GM12878 (cell line): ENCODE data around the gene EMP1.

Experiments used
- CHD1 ChIP-seq: IDR thresholded peaks from 2 replicates; pipeline ENCODE4 v1.6.1; 2012; ENCODE audit warnings: low read depth, low read length, improper control_type of control experiment
- MEF2B ChIP-seq: fragments of 450-650 bp; IDR thresholded peaks from 2 replicates; pipeline ENCODE4 v1.6.1; 2018; ENCODE audit warnings: mild to moderate bottlenecking, moderate library complexity; ENCODE audit not compliant: partially characterized antibody, poor library complexity, severe bottlenecking
- NR2C2 ChIP-seq: IDR thresholded peaks from 2 replicates; pipeline ENCODE4 v1.6.1; 2011; ENCODE audit warnings: borderline replicate concordance, low read depth; ENCODE audit not compliant: control insufficient read depth, insufficient read length
- POLR2AphosphoS5 ChIP-seq: IDR thresholded peaks from 2 replicates; pipeline ENCODE4 v1.6.1; 2011; ENCODE audit warnings: mild to moderate bottlenecking, low read length, inconsistent platforms
- SIN3A ChIP-seq: IDR thresholded peaks from 2 replicates; pipeline ENCODE4 v1.6.1; 2012; ENCODE audit warnings: low read depth, low read length, improper control_type of control experiment
- SUZ12 ChIP-seq: fragments of 200-600 bp; sonication (generic); IDR thresholded peaks from one replicate; pipeline ENCODE4 v1.6.1; 2018; ENCODE audit warnings: antibody characterized with exemption, mild to moderate bottlenecking; ENCODE audit not compliant: unreplicated experiment
- YY1 ChIP-seq: IDR thresholded peaks from 2 replicates; pipeline ENCODE4 v1.6.1; 2011; ENCODE audit warnings: low read depth, mild to moderate bottlenecking, low read length
- ZZZ3 ChIP-seq: IDR thresholded peaks from 2 replicates; pipeline ENCODE4 v1.6.1; 2011; ENCODE audit warnings: low read depth; ENCODE audit not compliant: control insufficient read depth, insufficient read length
- TF ChIP-seq, protein P1 (sequence below), 3 experiments: IDR thresholded peaks in 2 of 3; conservative IDR thresholded peaks in 1 of 3; 2 replicates each; pipeline ENCODE4 v1.5.1; 2011; ENCODE audit warnings: low read depth in 3 of 3, low read length in 3 of 3, mild to moderate bottlenecking in 3 of 3, control low read depth in 2 of 3, moderate library complexity in 2 of 3, inconsistent platforms in 1 of 3, mixed read lengths in 1 of 3; ENCODE audit not compliant: control insufficient read depth in 2 of 3, insufficient read depth in 1 of 3; ENCODE audit errors: extremely low read depth in 1 of 3

DNA sequence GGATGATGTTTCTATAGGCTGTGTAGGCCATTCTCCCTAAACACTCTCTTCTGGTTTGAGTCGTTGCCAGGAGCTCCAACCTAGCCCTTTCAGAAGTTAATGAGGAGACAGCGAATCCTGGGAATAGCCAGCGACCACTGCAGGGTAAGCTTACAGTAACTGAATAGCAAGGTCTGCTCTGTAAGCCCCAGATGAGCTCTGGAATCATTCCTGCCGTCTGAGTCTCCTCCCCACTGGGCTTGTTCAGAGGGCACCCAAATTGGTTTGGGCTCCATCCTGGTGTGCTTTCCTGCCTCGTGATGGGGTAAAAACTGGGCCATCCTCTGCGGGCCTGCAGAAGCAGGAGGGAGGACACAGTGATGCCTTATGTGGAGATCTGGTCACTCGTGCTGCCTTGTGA, 43.3 kb upstream of the EMP1 start:
- no peak for TF ChIP-seq MEF2B
- no peak for TF ChIP-seq POLR2AphosphoS5
- TF ChIP-seq ZZZ3 = no peak
- TF ChIP-seq CHD1 = no peak
- TF ChIP-seq, protein P1, sequence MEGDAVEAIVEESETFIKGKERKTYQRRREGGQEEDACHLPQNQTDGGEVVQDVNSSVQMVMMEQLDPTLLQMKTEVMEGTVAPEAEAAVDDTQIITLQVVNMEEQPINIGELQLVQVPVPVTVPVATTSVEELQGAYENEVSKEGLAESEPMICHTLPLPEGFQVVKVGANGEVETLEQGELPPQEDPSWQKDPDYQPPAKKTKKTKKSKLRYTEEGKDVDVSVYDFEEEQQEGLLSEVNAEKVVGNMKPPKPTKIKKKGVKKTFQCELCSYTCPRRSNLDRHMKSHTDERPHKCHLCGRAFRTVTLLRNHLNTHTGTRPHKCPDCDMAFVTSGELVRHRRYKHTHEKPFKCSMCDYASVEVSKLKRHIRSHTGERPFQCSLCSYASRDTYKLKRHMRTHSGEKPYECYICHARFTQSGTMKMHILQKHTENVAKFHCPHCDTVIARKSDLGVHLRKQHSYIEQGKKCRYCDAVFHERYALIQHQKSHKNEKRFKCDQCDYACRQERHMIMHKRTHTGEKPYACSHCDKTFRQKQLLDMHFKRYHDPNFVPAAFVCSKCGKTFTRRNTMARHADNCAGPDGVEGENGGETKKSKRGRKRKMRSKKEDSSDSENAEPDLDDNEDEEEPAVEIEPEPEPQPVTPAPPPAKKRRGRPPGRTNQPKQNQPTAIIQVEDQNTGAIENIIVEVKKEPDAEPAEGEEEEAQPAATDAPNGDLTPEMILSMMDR (IDR thresholded peaks at IDR 0.05 in 2 of 3, conservative IDR thresholded peaks at IDR 0.05 in 1 of 3; ENCODE audit: control insufficient read depth in 2 of 3, extremely low read depth in 1 of 3, insufficient read depth in 1 of 3, low read depth in 3 of 3, low read length in 3 of 3) = no peak
- no peak for TF ChIP-seq SUZ12
- TF ChIP-seq YY1 = no peak
- TF ChIP-seq SIN3A = no peak
- TF ChIP-seq NR2C2 = no peak
